ENCODE data around the gene CILP2.

Gene CILP2

GRCh38 chr19:19526581-19527370 lies 11.3 kb upstream of the CILP2 start:
- no peaks in the 10 kb centered on the region for H3K9me3 ChIP-seq (ENCODE audit: insufficient read depth, low read depth, low read length)
- H3K4me1 ChIP-seq (ENCODE audit: insufficient read depth, low read length) = no peaks in the 10 kb centered on the region
- H3K9ac ChIP-seq (ENCODE audit: low read depth, low read length) = no peak overlapping the region
- H3K27ac ChIP-seq (ENCODE audit: low read depth, low read length) = no peak overlapping the region
- H3K36me3 ChIP-seq (ENCODE audit: insufficient read depth, low read length) = peaks cover 40% of the 10 kb centered on the region
- WGBS = 93% methylated on average over 26 of the region's 28 CpGs
- no peaks in the 10 kb centered on the region for H3K27me3 ChIP-seq (ENCODE audit: insufficient read depth, low read length)
- H3K4me3 ChIP-seq (ENCODE audit: low read length) = no peak overlapping the region

- WGBS = 94% methylated on average over 9 of the region's 9 CpGs
- Histone ChIP-seq H3K27me3 (ENCODE audit: insufficient read depth, low read length) (no peaks in the 10 kb centered on the region), H3K9ac (ENCODE audit: low read depth, low read length) (no peak overlapping the region), H3K4me3 (ENCODE audit: low read length) (no peak overlapping the region), H3K9me3 (ENCODE audit: insufficient read depth, low read depth, low read length) (no peaks in the 10 kb centered on the region), H3K4me1 (ENCODE audit: insufficient read depth, low read length) (no peaks in the 10 kb centered on the region), H3K36me3 (ENCODE audit: insufficient read depth, low read length) (peaks cover 40% of the 10 kb centered on the region), H3K27ac (ENCODE audit: low read depth, low read length) (no peak overlapping the region)
Observed at GRCh38 chr19:19527371-19527656, 10.8 kb upstream of the CILP2 start.

GRCh38 chr19:19527674-19528625 lies 10.1 kb upstream of the CILP2 start:
- 95% methylated on average over 27 of the region's 27 CpGs for WGBS
- Histone ChIP-seq H3K9ac (ENCODE audit: low read depth, low read length) (no peak overlapping the region), H3K4me3 (ENCODE audit: low read length) (no peak overlapping the region), H3K4me1 (ENCODE audit: insufficient read depth, low read length) (no peaks in the 10 kb centered on the region), H3K27ac (ENCODE audit: low read depth, low read length) (no peak overlapping the region), H3K27me3 (ENCODE audit: insufficient read depth, low read length) (no peaks in the 10 kb centered on the region), H3K36me3 (ENCODE audit: insufficient read depth, low read length) (peaks cover 38% of the 10 kb centered on the region), H3K9me3 (ENCODE audit: insufficient read depth, low read depth, low read length) (no peaks in the 10 kb centered on the region)

GRCh38 chr19:19528721-19529490 lies 9.2 kb upstream of the CILP2 start, which contains the start of gene YJEFN3:
Gene YJEFN3, plus strand, starts transcription at chr19:19528911. Its CDS starts 22 bp downstream, at chr19:19528933.
- Histone ChIP-seq H3K4me3 (ENCODE audit: low read length) (no peak within 1 kb of the TSS), H3K36me3 (ENCODE audit: insufficient read depth, low read length) (peaks cover 33% of the 10 kb centered on the region), H3K27me3 (ENCODE audit: insufficient read depth, low read length) (no peaks in the 10 kb centered on the region), H3K9me3 (ENCODE audit: insufficient read depth, low read depth, low read length) (no peaks in the 10 kb centered on the region), H3K9ac (ENCODE audit: low read depth, low read length) (no peak within 1 kb of the TSS), H3K4me1 (ENCODE audit: insufficient read depth, low read length) (no peaks in the 10 kb centered on the region), H3K27ac (ENCODE audit: low read depth, low read length) (no peak within 1 kb of the TSS)
- 91% methylated on average over 50 of the region's 50 CpGs for WGBS

- H3K36me3 ChIP-seq (ENCODE audit: insufficient read depth, low read length) = peaks cover 29% of the 10 kb centered on the region
- H3K27ac ChIP-seq (ENCODE audit: low read depth, low read length) = peak overlapping the region; percentile 8; the same call in 1 of the 2 replicates
- no peak overlapping the region for H3K4me3 ChIP-seq (ENCODE audit: low read length)
- H3K9ac ChIP-seq (ENCODE audit: low read depth, low read length) = no peak overlapping the region
- no peaks in the 10 kb centered on the region for H3K4me1 ChIP-seq (ENCODE audit: insufficient read depth, low read length)
- no peaks in the 10 kb centered on the region for H3K9me3 ChIP-seq (ENCODE audit: insufficient read depth, low read depth, low read length)
- H3K27me3 ChIP-seq (ENCODE audit: insufficient read depth, low read length) = peaks cover 5% of the 10 kb centered on the region; the same call in 1 of the 2 replicates
- WGBS = 90% methylated on average over 11 of the region's 11 CpGs
Observed at GRCh38 chr19:19529783-19530422, 8.2 kb upstream of the CILP2 start.

GRCh38 chr19:19530423-19530804 lies 7.7 kb upstream of the CILP2 start:
- Histone ChIP-seq H3K9ac (ENCODE audit: low read depth, low read length) (no peak overlapping the region), H3K27me3 (ENCODE audit: insufficient read depth, low read length) (peaks cover 5% of the 10 kb centered on the region; the same call in 1 of the 2 replicates), H3K36me3 (ENCODE audit: insufficient read depth, low read length) (peaks cover 29% of the 10 kb centered on the region), H3K9me3 (ENCODE audit: insufficient read depth, low read depth, low read length) (no peaks in the 10 kb centered on the region), H3K4me3 (ENCODE audit: low read length) (no peak overlapping the region), H3K4me1 (ENCODE audit: insufficient read depth, low read length) (no peaks in the 10 kb centered on the region), H3K27ac (ENCODE audit: low read depth, low read length) (no peak overlapping the region; the same call in 1 of the 2 replicates)
- WGBS = 65% methylated on average over 9 of the region's 9 CpGs

- H3K27ac ChIP-seq (ENCODE audit: low read depth, low read length) = no peak overlapping the region
- H3K27me3 ChIP-seq (ENCODE audit: insufficient read depth, low read length) = peaks cover 5% of the 10 kb centered on the region; the same call in 1 of the 2 replicates
- 92% methylated on average over 4 of the region's 4 CpGs for WGBS
- no peak overlapping the region for H3K4me3 ChIP-seq (ENCODE audit: low read length)
- H3K9me3 ChIP-seq (ENCODE audit: insufficient read depth, low read depth, low read length) = no peaks in the 10 kb centered on the region
- H3K4me1 ChIP-seq (ENCODE audit: insufficient read depth, low read length) = no peaks in the 10 kb centered on the region
- peaks cover 28% of the 10 kb centered on the region for H3K36me3 ChIP-seq (ENCODE audit: insufficient read depth, low read length)
- H3K9ac ChIP-seq (ENCODE audit: low read depth, low read length) = no peak overlapping the region
Observed at GRCh38 chr19:19530889-19531288, 7.2 kb upstream of the CILP2 start.

- Histone ChIP-seq H3K9ac (ENCODE audit: low read depth, low read length) (no peak overlapping the region), H3K27ac (ENCODE audit: low read depth, low read length) (no peak overlapping the region), H3K36me3 (ENCODE audit: insufficient read depth, low read length) (peaks cover 21% of the 10 kb centered on the region), H3K9me3 (ENCODE audit: insufficient read depth, low read depth, low read length) (no peaks in the 10 kb centered on the region), H3K4me1 (ENCODE audit: insufficient read depth, low read length) (no peaks in the 10 kb centered on the region), H3K4me3 (ENCODE audit: low read length) (no peak overlapping the region), H3K27me3 (ENCODE audit: insufficient read depth, low read length) (peaks cover 5% of the 10 kb centered on the region; the same call in 1 of the 2 replicates)
- 39% methylated on average over 48 of the region's 48 CpGs for WGBS
Observed at GRCh38 chr19:19531951-19532805, 5.9 kb upstream of the CILP2 start.

GRCh38 chr19:19532806-19533701 lies 5.0 kb upstream of the CILP2 start:
- Histone ChIP-seq H3K9me3 (ENCODE audit: insufficient read depth, low read depth, low read length) (no peaks in the 10 kb centered on the region), H3K36me3 (ENCODE audit: insufficient read depth, low read length) (peaks cover 12% of the 10 kb centered on the region; the same call in 1 of the 2 replicates), H3K4me3 (ENCODE audit: low read length) (no peak overlapping the region), H3K9ac (ENCODE audit: low read depth, low read length) (no peak overlapping the region), H3K27me3 (ENCODE audit: insufficient read depth, low read length) (peaks cover 11% of the 10 kb centered on the region), H3K4me1 (ENCODE audit: insufficient read depth, low read length) (no peaks in the 10 kb centered on the region), H3K27ac (ENCODE audit: low read depth, low read length) (no peak overlapping the region)
- WGBS = 66% methylated on average over 14 of the region's 14 CpGs
